ENCODE measurements around the gene PNPLA6. TPM values are rescaled to one million over a fixed set of nuclear protein-coding genes. Genes with fewer than 3 reads are reported as not detected.

The PNPLA6 gene
- total and polyA plus RNA-seq, 9 of the 15 experiments (the other 6 are each of a cell fraction or from before 2014, with no cell fraction given), result 0.07 to 30.2 (median 8.3) TPM

DNA sequence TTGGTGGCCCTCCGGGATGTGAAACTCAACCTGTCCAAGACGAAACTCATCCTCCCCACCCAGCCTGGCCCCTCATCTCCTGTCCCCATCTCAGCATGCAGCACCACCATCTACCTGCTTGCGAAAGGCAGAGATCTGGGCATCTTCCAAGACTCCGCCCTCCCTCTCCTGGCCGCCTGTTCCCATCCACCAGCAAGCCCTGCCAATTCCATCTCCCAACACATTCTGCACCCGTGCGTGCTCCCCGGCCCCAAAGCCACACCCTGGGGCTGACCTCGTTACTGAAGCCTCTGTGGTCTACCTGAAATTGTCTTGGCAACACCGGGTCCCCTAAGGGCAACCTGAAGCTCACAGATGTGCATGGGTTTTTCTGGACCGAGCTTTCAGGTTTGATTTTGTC lies 46.9 kb downstream of the PNPLA6 start (continued):
- TF ChIP-seq, protein P1, sequence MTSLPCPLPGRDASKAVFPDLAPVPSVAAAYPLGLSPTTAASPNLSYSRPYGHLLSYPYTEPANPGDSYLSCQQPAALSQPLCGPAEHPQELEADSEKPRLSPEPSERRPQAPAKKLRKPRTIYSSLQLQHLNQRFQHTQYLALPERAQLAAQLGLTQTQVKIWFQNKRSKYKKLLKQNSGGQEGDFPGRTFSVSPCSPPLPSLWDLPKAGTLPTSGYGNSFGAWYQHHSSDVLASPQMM (CRISPR knock-in tag; IDR thresholded peaks at IDR 0.05), result no peak
- no peak for TF ChIP-seq ZNF778 (CRISPR knock-in tag; IDR thresholded peaks at IDR 0.05)
- TF ChIP-seq ZNF696 (CRISPR knock-in tag; conservative IDR thresholded peaks at IDR 0.05), result no peak
- TF ChIP-seq POLR2H (tag; IDR thresholded peaks at IDR 0.05; ENCODE audit: low read depth), result no peak

DNA sequence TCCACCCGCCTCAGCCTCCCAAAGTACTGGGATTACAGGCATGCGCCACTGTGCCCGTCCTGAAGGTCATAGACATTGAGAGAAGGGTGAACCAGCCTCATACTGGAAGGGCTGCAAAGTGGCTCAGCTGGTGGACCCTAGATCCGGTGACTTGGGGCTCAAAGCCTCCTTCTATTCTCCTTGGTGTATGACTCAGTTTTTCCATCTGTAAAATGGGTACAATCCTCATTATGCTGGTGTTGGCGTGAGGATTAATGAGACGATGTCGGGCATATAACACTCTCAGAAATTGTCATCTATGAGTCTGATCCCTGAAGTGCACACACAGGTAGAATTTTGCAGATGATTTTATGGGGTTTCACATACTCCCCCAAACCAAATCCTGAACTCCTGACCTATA lies 54.3 kb downstream of the PNPLA6 start:
- no peaks in the 10 kb centered on the region for H4K20me1 ChIP-seq (replicated peaks; ENCODE audit: control insufficient read depth, insufficient read depth, low read length)
- no TSS peak for BruUV-seq (replicated peaks)
- FAIRE-seq (no peak), DNase-seq (ENCODE audit: extremely low read depth in 1 of 4, low spot score in 3 of 4) (no peak), ATAC-seq (no peak)
- no peaks in the 10 kb centered on the region for H3K9me3 ChIP-seq (replicated peaks; ENCODE audit: control insufficient read depth, insufficient read depth, low read depth, low read length)
- H3K9ac ChIP-seq (ENCODE audit: insufficient read depth in 1 of 2, low read depth in 2 of 2, low read length in 2 of 2), result no peak overlapping the region
- 28% methylated on average over 7 of the region's 7 CpGs for WGBS (ENCODE audit: insufficient coverage, low coverage, missing lambda C conversion rate)
- no peak overlapping the region for H2AFZ ChIP-seq (ENCODE audit: low read depth, low read length)
- H3K9me1 ChIP-seq (ENCODE audit: control insufficient read depth, insufficient read depth, low read length), result no peaks in the 10 kb centered on the region
- ChIA-PET POLR2A (no interaction called here), CTCF (ENCODE audit: low intra/inter-chr PET ratio) (no interaction called here)
- H3K79me2 ChIP-seq (ENCODE audit: control insufficient read depth, insufficient read depth, low read length), result no peaks in the 10 kb centered on the region
- no peaks in the 10 kb centered on the region for H3K36me3 ChIP-seq (ENCODE audit: control insufficient read depth, insufficient read depth, low read length)
- no peak overlapping the region for H3K4me3 ChIP-seq
- no peak overlapping the region for H3K27ac ChIP-seq (ENCODE audit: extremely low read depth, low read depth, low read length)
- H3K4me2 ChIP-seq (ENCODE audit: insufficient read depth, low read length), result no peak overlapping the region
- peaks cover 6 to 30% of the 10 kb centered on the region in 2 experiments; a peak in 3 of 5 replicates for H3K27me3 ChIP-seq (ENCODE audit: control insufficient read depth in 2 of 2, insufficient read depth in 2 of 2, low read length in 2 of 2)
- H3K4me1 ChIP-seq (replicated peaks in 1 of 2; ENCODE audit: control insufficient read depth in 2 of 2, insufficient read depth in 2 of 2, low read length in 2 of 2), result peaks cover 0 to 9% of the 10 kb centered on the region in 2 experiments; a peak in 2 of 5 replicates
- intact Hi-C loops (cut with micrococcal nuclease) (no loop called here), in situ Hi-C loops (cut with MboI) (loop anchor here (5.0 kb wide), 1 partner anchor 87 kb away; the partner anchor contains the start of gene MCEMP1)
- TF ChIP-seq SMARCA5 (IDR thresholded peaks at IDR 0.05) (peak; percentile 47; the same call in 1 of the 2 replicates), MEF2A (IDR thresholded peaks at IDR 0.05; ENCODE audit: control insufficient read depth, low read depth, low read length) (no peak), MCM2 (IDR thresholded peaks at IDR 0.05; ENCODE audit: low read depth) (no peak), SETDB1 (IDR thresholded peaks at IDR 0.05; ENCODE audit: low read length) (no peak), HDAC2 (IDR thresholded peaks at IDR 0.05) (0 out of 2 replicates have a peak, but pooled peaks have one; percentile 42), HDGF (IDR thresholded peaks at IDR 0.05) (no peak), RBM34 (IDR thresholded peaks at IDR 0.05; ENCODE audit: borderline replicate concordance, insufficient read depth, low read length) (no peak), ZNF146 (CRISPR knock-in tag; IDR thresholded peaks at IDR 0.05; ENCODE audit: unreplicated experiment) (no peak), SPI1 (IDR thresholded peaks at IDR 0.05; ENCODE audit: borderline replicate concordance, low read depth, low read length) (no peak), IRF2 (CRISPR knock-in tag; IDR thresholded peaks at IDR 0.05) (no peak), TBP (optimal IDR thresholded peaks at IDR 0.05; ENCODE audit: low read depth, low read length) (no peak), NR2C1 (IDR thresholded peaks at IDR 0.05) (no peak), NR2C1 (tag; IDR thresholded peaks at IDR 0.05) (no peak), CBX1 (IDR thresholded peaks at IDR 0.05; ENCODE audit: low read depth) (0 out of 2 replicates have a peak, but pooled peaks have one; percentile 24), RCOR1 (IDR thresholded peaks at IDR 0.05; ENCODE audit: borderline replicate concordance in 1 of 2, low read depth in 2 of 2, low read length in 2 of 2) (peak in 1 of 2 experiments; percentile 56; a peak in 1 of 4 replicates), GATAD2B (IDR thresholded peaks at IDR 0.05; ENCODE audit: borderline replicate concordance) (no peak), BCOR (IDR thresholded peaks at IDR 0.05) (peak; percentile 91)
- TF ChIP-seq, protein P2, sequence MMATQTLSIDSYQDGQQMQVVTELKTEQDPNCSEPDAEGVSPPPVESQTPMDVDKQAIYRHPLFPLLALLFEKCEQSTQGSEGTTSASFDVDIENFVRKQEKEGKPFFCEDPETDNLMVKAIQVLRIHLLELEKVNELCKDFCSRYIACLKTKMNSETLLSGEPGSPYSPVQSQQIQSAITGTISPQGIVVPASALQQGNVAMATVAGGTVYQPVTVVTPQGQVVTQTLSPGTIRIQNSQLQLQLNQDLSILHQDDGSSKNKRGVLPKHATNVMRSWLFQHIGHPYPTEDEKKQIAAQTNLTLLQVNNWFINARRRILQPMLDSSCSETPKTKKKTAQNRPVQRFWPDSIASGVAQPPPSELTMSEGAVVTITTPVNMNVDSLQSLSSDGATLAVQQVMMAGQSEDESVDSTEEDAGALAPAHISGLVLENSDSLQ (IDR thresholded peaks at IDR 0.05), result no peak
- TF ChIP-seq, protein P3, sequence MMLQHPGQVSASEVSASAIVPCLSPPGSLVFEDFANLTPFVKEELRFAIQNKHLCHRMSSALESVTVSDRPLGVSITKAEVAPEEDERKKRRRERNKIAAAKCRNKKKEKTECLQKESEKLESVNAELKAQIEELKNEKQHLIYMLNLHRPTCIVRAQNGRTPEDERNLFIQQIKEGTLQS (IDR thresholded peaks at IDR 0.05), result no peak
- TF ChIP-seq, protein P3 (CRISPR knock-in tag; conservative IDR thresholded peaks at IDR 0.05), result no peak
